Subcutaneous abdominal adipose tissue (tissue), 5 donors: Measurements from ENCODE around the gene DCANP1.

Experiments used
- H3K27ac ChIP-seq: one replicate; pipeline ENCODE4 v1.7.0; 2013; ENCODE audit warnings: low read depth, mild to moderate bottlenecking, inconsistent platforms, low read length, moderate library complexity
- H3K27me3 ChIP-seq, 5 donors: one replicate each; pipeline ENCODE4 v1.7.0; 2013; ENCODE audit warnings: low read length in 5 of 5, inconsistent platforms in 1 of 5; ENCODE audit not compliant: control insufficient read depth in 5 of 5, insufficient read depth in 4 of 5
- H3K36me3 ChIP-seq, 5 donors: one replicate each; pipeline ENCODE4 v1.7.0; 2013; ENCODE audit warnings: low read length in 5 of 5; ENCODE audit not compliant: control insufficient read depth in 5 of 5, insufficient read depth in 5 of 5
- H3K4me1 ChIP-seq, 5 donors: one replicate each; pipeline ENCODE4 v1.7.0; 2013; ENCODE audit warnings: low read length in 5 of 5, mild to moderate bottlenecking in 3 of 5, moderate library complexity in 1 of 5; ENCODE audit not compliant: control insufficient read depth in 5 of 5, insufficient read depth in 5 of 5
- H3K4me3 ChIP-seq, 5 donors: one replicate each; pipeline ENCODE4 v1.7.0; 2013; ENCODE audit warnings: low read length in 5 of 5, low read depth in 1 of 5
- H3K9ac ChIP-seq, 5 donors: one replicate each; pipeline ENCODE4 v1.7.0; 2013; ENCODE audit warnings: low read length in 5 of 5, mild to moderate bottlenecking in 4 of 5, moderate library complexity in 3 of 5
- H3K9me3 ChIP-seq, 5 donors: one replicate each; pipeline ENCODE4 v1.7.0; 2013; ENCODE audit warnings: low read length in 5 of 5; ENCODE audit not compliant: control insufficient read depth in 5 of 5
- donor health status: healthy.
- donor health status: healthy.
- donor health status: healthy.
- donor health status: healthy.
- donor health status: healthy.

The DCANP1 gene

DNA sequence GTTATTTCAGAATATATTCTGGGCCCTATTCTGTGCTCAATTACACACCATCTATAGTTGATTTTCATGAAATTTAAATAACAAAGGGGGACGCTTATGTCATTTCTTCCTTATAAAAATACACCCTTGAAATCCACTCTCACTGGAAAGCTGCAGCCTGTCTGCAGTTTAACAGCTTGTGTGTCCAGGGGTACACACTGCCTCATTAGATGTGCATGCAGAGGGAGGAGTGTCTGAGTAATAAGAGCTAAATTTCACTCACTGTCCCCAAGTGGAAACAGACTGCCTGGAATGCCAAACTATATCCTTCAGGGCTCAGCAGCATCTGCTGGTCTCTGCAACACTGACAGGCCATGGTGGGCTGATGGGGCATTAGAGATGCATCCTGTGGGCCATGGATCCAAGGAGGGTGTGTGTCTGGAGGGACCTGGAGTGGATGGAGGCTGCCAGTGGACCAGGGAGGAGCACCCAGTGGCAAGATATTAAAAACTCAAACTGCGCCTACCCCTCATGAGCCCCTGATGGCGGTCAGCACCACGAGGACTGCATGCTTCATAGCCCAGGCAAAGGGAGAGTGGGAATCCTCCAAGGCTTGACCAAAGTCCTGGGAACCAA is 20.8 kb upstream of the DCANP1 start:
- H3K4me1 ChIP-seq = peaks cover 0 to 8% (median 6%) of the 10 kb centered on the region in 5 donors
- H3K9ac ChIP-seq = no peak overlapping the region
- no peak overlapping the region for H3K4me3 ChIP-seq
- no peak overlapping the region for H3K27ac ChIP-seq
- no peaks in the 10 kb centered on the region for H3K9me3 ChIP-seq
- no peaks in the 10 kb centered on the region for H3K36me3 ChIP-seq
- peaks cover 0 to 24% (median 17%) of the 10 kb centered on the region in 5 donors for H3K27me3 ChIP-seq

DNA sequence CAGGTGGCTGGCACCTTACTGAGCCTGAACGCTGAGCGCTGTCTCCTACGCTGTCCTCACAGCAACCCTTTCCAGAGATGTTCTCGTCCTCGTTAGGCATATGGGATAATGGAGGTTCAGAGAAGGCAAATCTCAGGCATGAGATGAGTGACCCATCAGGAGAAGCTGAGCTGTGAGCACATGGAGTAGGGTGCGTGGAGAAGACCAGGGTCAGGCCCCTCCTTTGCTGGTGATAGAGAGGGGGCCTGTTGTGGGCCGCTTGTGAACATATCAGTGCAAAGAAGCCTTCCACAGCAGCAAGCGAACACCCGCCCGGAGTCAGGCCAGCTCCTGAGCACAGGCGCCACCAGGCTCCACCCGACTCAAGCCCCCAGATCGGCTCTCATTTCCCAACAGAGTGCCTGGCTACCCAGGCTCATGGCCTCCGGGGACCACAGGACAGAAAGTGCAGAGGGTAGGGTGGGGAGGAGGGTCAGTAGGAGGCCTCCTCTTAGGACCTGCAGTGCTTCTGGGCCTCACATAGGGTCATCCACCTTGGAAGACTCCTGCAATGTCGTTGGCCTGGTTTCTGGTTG is 20.0 kb upstream of the DCANP1 start:
- H3K36me3 ChIP-seq = no peaks in the 10 kb centered on the region
- H3K27me3 ChIP-seq = peaks cover 0 to 24% (median 16%) of the 10 kb centered on the region in 5 donors
- H3K27ac ChIP-seq = no peak overlapping the region
- H3K4me3 ChIP-seq = no peak overlapping the region
- no peak overlapping the region for H3K9ac ChIP-seq
- no peaks in the 10 kb centered on the region for H3K9me3 ChIP-seq
- H3K4me1 ChIP-seq = peaks cover 0 to 9% (median 6%) of the 10 kb centered on the region in 5 donors

DNA sequence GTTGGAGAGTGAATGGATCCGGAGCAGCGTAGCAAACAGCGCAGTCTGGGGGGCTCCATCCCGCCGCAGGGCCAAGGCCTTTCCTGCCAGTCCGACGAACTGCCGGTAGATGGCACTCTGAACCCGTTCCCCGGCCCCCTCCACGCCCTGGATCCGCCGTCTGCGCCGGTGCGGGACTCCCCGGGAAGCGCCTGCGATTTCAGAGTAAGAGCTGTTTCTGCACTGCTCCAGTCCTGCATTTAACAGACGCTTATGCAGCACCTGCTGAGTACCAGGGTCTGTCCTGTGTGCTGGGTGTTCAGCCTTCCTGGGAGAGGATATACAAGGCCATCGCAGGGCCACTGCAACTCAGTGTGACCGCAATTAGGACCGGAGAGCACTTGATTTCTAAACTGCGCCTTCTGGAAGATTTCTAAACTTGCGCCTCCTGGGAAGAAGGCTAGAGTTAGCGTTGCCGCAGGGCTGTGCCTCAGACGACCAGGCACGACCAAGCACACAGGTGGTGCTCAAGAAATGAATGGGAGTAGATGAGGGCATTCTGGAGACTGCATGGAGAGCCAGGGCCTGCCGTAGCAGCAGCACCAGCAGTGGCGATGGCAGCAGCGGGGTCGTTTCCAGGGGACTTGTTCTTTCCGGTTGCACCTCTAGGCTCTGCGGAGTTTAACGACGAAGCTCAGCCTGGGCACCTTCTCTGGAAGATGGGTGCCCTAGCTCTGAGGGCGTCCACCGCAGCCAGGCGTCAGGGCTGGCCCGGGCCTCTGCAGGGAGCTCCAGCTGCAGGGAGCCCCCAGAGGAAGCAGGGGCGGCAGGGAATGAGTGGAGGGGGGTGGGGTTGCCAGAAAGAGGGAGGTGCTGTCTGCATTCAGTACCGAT is 19.3 kb upstream of the DCANP1 start:
- no peak overlapping the region for H3K27ac ChIP-seq
- H3K27me3 ChIP-seq = peaks cover 0 to 24% (median 15%) of the 10 kb centered on the region in 5 donors
- H3K9me3 ChIP-seq = no peaks in the 10 kb centered on the region
- no peaks in the 10 kb centered on the region for H3K36me3 ChIP-seq
- peak overlapping the region; percentile 43 to 81 (median 57) for H3K4me3 ChIP-seq
- H3K9ac ChIP-seq = peak overlapping the region in 3 of 5 donors; percentile 7 to 49 (median 48)
- peaks cover 0 to 10% (median 6%) of the 10 kb centered on the region in 5 donors for H3K4me1 ChIP-seq

DNA sequence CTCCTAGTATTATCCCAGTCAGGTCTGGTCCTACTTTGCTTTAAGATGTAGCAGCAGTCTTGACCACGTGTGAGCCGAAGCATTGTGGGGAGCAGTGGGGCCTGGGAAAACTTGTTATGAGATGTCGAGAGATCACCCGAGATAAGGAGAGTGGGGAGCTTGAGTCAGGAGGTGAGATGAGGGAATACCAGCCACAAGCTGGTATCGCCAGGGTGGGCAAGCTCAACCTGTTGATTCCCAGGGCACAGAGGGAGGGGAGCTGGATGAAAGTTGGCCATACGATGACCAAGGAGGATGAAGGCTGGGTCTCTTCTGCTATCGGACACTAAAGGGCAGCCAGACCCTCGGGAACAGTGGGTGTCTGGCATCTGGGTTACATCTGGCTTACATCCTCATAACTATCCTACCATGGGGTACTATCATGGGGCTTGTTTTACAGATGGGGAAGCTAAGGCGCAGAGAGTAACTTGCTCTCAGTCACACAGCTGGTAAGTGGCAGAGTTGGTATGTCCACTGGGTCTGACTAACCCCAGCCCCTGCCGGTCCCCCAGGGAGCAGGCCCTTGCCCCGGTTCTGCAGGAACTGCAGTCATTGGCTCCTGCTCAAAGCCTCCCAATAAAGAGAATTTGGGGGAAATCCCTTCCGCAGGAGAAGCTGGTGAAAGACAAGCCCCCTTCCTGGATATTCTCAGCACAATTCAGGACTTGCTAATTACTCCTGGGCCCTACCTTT is 18.4 kb upstream of the DCANP1 start:
- H3K4me1 ChIP-seq = peaks cover 0 to 10% (median 6%) of the 10 kb centered on the region in 5 donors
- H3K9ac ChIP-seq = no peak overlapping the region
- H3K4me3 ChIP-seq = no peak overlapping the region
- H3K36me3 ChIP-seq = no peaks in the 10 kb centered on the region
- no peak overlapping the region for H3K27ac ChIP-seq
- peaks cover 0 to 24% (median 15%) of the 10 kb centered on the region in 5 donors for H3K27me3 ChIP-seq
- no peaks in the 10 kb centered on the region for H3K9me3 ChIP-seq

DNA sequence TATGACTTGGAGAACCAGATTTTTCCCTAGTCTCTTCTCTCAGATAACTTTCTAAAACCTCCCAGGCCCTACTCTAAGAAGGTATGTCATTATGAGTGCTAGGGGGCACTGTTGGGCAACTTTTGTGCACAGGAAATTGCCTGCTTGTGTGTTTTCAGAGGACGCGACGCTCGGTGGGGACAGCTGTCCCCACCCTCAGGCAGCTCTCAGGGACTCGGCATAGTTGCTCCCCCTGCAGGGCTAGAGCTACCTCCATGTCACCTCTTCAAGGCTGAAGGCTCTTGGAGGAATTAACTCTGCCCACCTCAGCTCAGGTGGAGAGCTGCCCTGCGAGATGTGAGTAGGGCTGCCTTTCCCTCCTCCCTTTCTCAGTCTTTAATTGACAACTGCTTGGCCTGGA is 15.2 kb upstream of the DCANP1 start:
- H3K27ac ChIP-seq = no peak overlapping the region
- H3K9me3 ChIP-seq = no peaks in the 10 kb centered on the region
- no peak overlapping the region for H3K4me3 ChIP-seq
- H3K9ac ChIP-seq = no peak overlapping the region
- H3K36me3 ChIP-seq = no peaks in the 10 kb centered on the region
- H3K4me1 ChIP-seq = peaks cover 0 to 37% (median 29%) of the 10 kb centered on the region in 5 donors
- H3K27me3 ChIP-seq = peaks cover 0 to 10% (median 9%) of the 10 kb centered on the region in 5 donors

DNA sequence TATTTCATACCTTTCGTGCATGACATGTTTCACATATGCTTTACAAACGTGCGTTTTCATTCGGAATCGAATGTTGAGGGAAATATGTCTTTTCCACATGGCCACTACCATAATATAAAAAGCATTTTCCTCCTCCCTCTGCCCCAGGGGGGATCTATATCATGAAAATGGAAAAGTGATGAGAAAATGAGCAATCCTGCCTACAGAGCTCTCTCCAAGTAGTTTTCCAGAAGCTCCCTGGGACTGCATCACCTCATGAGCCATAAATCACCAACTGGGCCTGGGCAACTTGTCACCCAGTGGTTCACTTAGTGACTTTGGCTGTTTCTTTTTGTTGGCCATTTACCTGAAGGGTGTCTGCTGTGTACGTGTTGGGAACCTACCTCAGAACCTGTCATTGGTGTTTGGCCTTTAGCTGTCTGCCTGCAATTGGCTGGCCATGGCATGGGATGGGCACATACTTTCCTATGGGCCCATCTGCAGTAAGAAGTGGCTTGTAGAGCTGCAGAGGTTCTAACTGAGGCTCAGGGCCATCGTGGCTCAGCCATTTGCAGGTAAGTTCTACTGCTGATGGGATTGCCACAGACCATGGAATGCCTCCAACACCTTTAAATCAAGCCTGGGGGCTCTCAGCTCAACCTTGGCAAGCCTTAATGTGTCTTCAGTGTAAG is 14.5 kb upstream of the DCANP1 start:
- no peaks in the 10 kb centered on the region for H3K9me3 ChIP-seq
- no peak overlapping the region for H3K27ac ChIP-seq
- H3K9ac ChIP-seq = no peak overlapping the region
- H3K36me3 ChIP-seq = no peaks in the 10 kb centered on the region
- H3K4me3 ChIP-seq = no peak overlapping the region
- H3K27me3 ChIP-seq = peaks cover 0 to 10% (median 5%) of the 10 kb centered on the region in 5 donors
- peaks cover 0 to 43% (median 33%) of the 10 kb centered on the region in 5 donors for H3K4me1 ChIP-seq

DNA sequence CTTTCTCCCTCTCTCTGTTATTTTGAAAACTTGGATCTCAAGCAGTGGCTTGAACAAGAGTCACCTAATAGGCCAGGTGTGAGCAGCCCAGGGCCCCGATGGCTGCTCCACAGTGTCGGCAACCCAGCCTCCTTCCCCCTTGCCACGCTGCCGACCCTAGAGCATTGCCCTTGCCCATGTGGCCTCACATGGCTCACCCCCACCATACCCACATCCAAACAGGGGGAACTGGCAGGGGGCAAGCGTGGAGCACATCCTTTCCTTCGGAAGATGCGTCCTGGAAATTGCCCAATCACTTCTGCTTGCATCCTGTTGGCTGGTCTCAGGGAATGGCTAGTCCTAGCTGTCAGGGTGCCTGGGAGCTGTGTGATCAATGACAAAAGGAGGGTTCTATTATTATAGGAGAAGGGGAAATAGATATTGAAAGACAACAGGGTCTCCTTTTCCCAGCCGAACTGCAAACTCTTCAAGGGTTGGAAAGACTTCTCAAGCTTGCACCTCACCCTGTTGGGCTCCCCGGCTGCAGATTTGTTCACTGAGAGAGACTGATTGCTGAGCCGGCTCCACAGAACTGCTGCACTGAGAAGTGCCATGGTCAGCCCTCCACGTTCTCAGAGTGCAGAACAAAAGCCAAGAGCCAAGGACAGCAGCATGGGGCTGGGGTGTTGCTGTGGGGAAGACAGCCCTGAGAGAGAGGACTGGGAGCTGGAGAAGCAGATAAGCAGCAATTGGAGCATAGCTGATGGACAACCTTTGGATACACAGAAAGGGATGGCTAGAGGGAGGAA is 13.3 kb upstream of the DCANP1 start:
- Histone ChIP-seq H3K9ac (no peak overlapping the region), H3K27ac (no peak overlapping the region), H3K9me3 (no peaks in the 10 kb centered on the region), H3K27me3 (peaks cover 0 to 5% (median 0%) of the 10 kb centered on the region in 5 donors), H3K4me3 (no peak overlapping the region), H3K36me3 (no peaks in the 10 kb centered on the region), H3K4me1 (peaks cover 4 to 48% (median 31%) of the 10 kb centered on the region in 5 donors)

DNA sequence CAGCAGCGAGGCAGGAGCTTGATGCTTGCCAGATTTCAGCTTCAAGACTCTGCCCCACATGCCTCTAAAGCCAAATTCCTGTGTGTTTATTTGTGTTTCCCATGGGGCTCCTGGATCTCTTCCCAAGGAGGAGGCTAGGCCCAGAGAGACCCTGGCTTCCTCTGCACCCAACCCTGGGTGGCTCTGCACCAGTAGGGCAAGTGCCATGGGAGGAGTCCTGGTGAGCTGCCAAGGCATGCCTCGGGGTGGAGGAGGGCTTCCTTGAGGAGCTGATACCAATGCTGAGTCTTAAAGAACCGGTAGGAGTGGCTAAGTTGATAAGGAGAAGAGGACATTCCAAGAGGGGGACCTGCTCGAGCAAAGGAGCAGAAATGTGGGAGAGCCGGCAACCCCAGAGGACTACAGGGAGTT is 11.8 kb upstream of the DCANP1 start:
- Histone ChIP-seq H3K36me3 (no peaks in the 10 kb centered on the region), H3K27me3 (no peaks in the 10 kb centered on the region), H3K27ac (no peak overlapping the region), H3K9me3 (no peaks in the 10 kb centered on the region), H3K4me3 (peak overlapping the region in 1 of 5 donors; percentile 4), H3K9ac (no peak overlapping the region), H3K4me1 (peaks cover 4 to 48% (median 31%) of the 10 kb centered on the region in 5 donors)

DNA sequence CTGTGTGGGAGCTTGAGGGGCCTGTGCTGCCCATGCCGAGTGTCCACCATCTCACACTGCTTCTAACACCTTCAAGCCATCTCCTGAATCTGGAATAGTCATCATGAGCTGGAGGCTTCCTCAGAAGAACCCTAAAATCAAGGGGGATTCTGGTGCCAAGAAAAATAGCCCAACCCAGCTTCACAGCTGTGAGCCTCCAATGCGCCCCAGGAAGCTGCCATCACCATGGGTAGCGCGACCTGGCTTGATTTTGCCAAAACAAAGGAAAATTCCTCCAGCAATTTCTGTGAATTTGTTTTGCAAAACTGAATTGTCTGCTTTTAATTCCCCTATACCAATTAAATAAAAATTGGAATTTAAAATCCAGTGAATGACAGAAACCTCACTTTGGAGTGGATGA is 11.2 kb upstream of the DCANP1 start:
- no peaks in the 10 kb centered on the region for H3K36me3 ChIP-seq
- no peak overlapping the region for H3K9ac ChIP-seq
- H3K4me1 ChIP-seq = peaks cover 4 to 48% (median 31%) of the 10 kb centered on the region in 5 donors
- no peak overlapping the region for H3K4me3 ChIP-seq
- no peak overlapping the region for H3K27ac ChIP-seq
- H3K27me3 ChIP-seq = no peaks in the 10 kb centered on the region
- H3K9me3 ChIP-seq = no peaks in the 10 kb centered on the region
